ENCODE results near the gene RAP1GAP. TPM values are rescaled to one million over a fixed set of nuclear protein-coding genes. Genes with fewer than 3 reads are reported as not detected.

The RAP1GAP gene
- total and polyA plus RNA-seq, 2 experiments from 2014 or later, result 0.41 to 0.97 TPM

DNA sequence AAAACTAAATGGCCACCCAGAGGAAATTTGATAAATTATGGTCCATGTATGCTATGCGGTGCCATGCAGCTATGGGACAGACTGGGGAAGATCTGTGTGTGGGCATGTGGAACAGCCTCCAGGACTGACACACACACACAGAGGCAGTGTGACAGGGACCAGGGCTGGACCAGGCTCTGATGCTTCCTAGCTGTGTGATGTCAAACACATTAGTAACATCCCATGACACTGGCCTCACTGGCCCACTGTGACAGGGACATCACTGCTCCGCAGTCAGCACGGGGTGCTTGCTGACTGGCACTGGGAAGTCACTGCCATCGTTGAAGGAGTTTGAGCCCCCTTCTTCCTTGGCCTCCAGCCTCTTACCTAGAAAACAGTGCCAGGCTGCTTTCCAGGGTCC is 13.9 kb downstream of the RAP1GAP start:
- no peak overlapping the region for H2AFZ ChIP-seq
- H3K4me1 ChIP-seq (ENCODE audit: insufficient read depth), result no peaks in the 10 kb centered on the region
- 58% methylated on average over 4 of the region's 4 CpGs for WGBS, 2 experiments (ENCODE audit: low coverage in 1 of 2, low lambda C conversion rate in 2 of 2, missing lambda C conversion rate in 2 of 2)
- no peak overlapping the region for H3K4me3 ChIP-seq
- no peaks in the 10 kb centered on the region for H3K79me2 ChIP-seq (ENCODE audit: insufficient read depth)
- no peak overlapping the region for H3K9ac ChIP-seq
- no peaks in the 10 kb centered on the region for H3F3A ChIP-seq (ENCODE audit: insufficient read depth)
- no peaks in the 10 kb centered on the region for H4K20me1 ChIP-seq (ENCODE audit: insufficient read depth)
- in situ Hi-C loops (cut with MboI), result loop anchor here (10.0 kb wide), 1 partner anchor 280 kb away; no protein-coding TSS in a partner anchor
- H3K9me2 ChIP-seq (ENCODE audit: insufficient read depth), result no peaks in the 10 kb centered on the region
- H3K27me3 ChIP-seq (replicated peaks; ENCODE audit: insufficient read depth), result peaks cover 19% of the 10 kb centered on the region
- TF ChIP-seq EZH2phosphoT487 (IDR thresholded peaks at IDR 0.05; ENCODE audit: insufficient read depth, low read depth) (no peak), EZH2 (IDR thresholded peaks at IDR 0.05; ENCODE audit: insufficient read depth, poor library complexity, severe bottlenecking) (no peak)
- no peaks in the 10 kb centered on the region for H3K36me3 ChIP-seq (ENCODE audit: low read depth)
- DNase-seq, result no peak
- no peak overlapping the region for H3K4me2 ChIP-seq (ENCODE audit: unreplicated experiment)
- H3K9me3 ChIP-seq (ENCODE audit: low read depth), result no peaks in the 10 kb centered on the region
- H3K27ac ChIP-seq, result no peak overlapping the region

DNA sequence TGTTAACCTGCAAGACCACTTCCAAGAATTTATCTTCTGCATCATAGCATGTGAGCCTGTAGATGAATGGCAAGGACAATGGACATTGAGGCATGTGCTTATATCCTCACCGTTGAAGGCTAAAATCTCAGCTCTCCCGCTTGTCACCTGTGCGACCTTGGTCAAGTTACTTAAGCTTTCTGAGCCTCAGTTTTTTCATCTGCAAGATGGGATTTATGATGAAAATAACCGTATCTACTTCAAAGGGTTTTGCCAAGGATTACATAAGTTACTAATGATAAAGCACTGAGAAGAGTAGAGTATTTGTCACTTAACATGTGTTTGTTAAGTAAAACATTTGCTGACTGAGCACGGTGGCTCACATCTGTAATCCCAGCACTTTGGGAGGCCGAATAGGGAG is 14.9 kb downstream of the RAP1GAP start:
- Histone ChIP-seq H3K9ac (no peak overlapping the region), H3K4me2 (ENCODE audit: unreplicated experiment) (no peak overlapping the region), H3F3A (ENCODE audit: insufficient read depth) (no peaks in the 10 kb centered on the region), H3K4me3 (no peak overlapping the region), H3K36me3 (ENCODE audit: low read depth) (no peaks in the 10 kb centered on the region), H3K4me1 (ENCODE audit: insufficient read depth) (no peaks in the 10 kb centered on the region), H3K79me2 (ENCODE audit: insufficient read depth) (no peaks in the 10 kb centered on the region), H3K9me2 (ENCODE audit: insufficient read depth) (no peaks in the 10 kb centered on the region), H3K27me3 (replicated peaks; ENCODE audit: insufficient read depth) (peaks cover 12% of the 10 kb centered on the region), H4K20me1 (ENCODE audit: insufficient read depth) (no peaks in the 10 kb centered on the region), H3K9me3 (ENCODE audit: low read depth) (no peaks in the 10 kb centered on the region), H3K27ac (no peak overlapping the region), H2AFZ (no peak overlapping the region)
- DNase-seq, result no peak
- in situ Hi-C loops (cut with MboI), result loop anchor here (10.0 kb wide), 1 partner anchor 279 kb away; no protein-coding TSS in a partner anchor
- TF ChIP-seq EZH2phosphoT487 (IDR thresholded peaks at IDR 0.05; ENCODE audit: insufficient read depth, low read depth), result no peak
- no peak for TF ChIP-seq EZH2 (IDR thresholded peaks at IDR 0.05; ENCODE audit: insufficient read depth, poor library complexity, severe bottlenecking)
- WGBS, 2 experiments (ENCODE audit: low coverage in 1 of 2, low lambda C conversion rate in 2 of 2, missing lambda C conversion rate in 2 of 2), result 59 to 72% methylated on average over 6 of the region's 6 CpGs

DNA sequence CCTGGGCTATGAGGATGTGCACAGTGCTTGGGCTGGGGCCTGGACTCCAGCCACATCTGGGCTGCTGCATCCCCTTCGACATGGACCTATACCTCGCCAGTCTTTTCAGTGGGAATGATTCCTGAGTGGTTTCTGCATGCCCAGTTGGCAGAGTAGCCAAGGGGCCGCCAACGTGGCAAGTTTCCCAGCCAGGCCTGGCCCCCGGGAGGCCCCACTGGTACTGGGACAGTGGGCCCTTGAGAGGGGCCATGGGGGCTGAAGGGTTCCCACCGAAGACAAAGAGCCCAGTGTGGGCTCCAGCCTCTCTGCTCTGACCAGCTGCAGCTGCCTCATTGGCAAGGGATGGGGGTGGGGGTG is 15.4 kb downstream of the RAP1GAP start:
- Histone ChIP-seq H3K9me2 (ENCODE audit: insufficient read depth) (no peaks in the 10 kb centered on the region), H3F3A (ENCODE audit: insufficient read depth) (no peaks in the 10 kb centered on the region), H2AFZ (no peak overlapping the region), H3K9me3 (ENCODE audit: low read depth) (no peaks in the 10 kb centered on the region), H3K9ac (no peak overlapping the region), H3K4me2 (ENCODE audit: unreplicated experiment) (no peak overlapping the region), H3K27ac (no peak overlapping the region), H3K36me3 (ENCODE audit: low read depth) (no peaks in the 10 kb centered on the region), H3K4me3 (no peak overlapping the region), H4K20me1 (ENCODE audit: insufficient read depth) (no peaks in the 10 kb centered on the region), H3K79me2 (ENCODE audit: insufficient read depth) (no peaks in the 10 kb centered on the region), H3K4me1 (ENCODE audit: insufficient read depth) (no peaks in the 10 kb centered on the region), H3K27me3 (replicated peaks; ENCODE audit: insufficient read depth) (peaks cover 12% of the 10 kb centered on the region)
- WGBS, 2 experiments (ENCODE audit: low coverage in 1 of 2, low lambda C conversion rate in 2 of 2, missing lambda C conversion rate in 2 of 2), result 71 to 80% methylated on average over 6 of the region's 6 CpGs
- TF ChIP-seq EZH2 (IDR thresholded peaks at IDR 0.05; ENCODE audit: insufficient read depth, poor library complexity, severe bottlenecking), result no peak
- no peak for TF ChIP-seq EZH2phosphoT487 (IDR thresholded peaks at IDR 0.05; ENCODE audit: insufficient read depth, low read depth)
- in situ Hi-C loops (cut with MboI), result loop anchor here (10.0 kb wide), 1 partner anchor 279 kb away; no protein-coding TSS in a partner anchor
- no peak for DNase-seq

DNA sequence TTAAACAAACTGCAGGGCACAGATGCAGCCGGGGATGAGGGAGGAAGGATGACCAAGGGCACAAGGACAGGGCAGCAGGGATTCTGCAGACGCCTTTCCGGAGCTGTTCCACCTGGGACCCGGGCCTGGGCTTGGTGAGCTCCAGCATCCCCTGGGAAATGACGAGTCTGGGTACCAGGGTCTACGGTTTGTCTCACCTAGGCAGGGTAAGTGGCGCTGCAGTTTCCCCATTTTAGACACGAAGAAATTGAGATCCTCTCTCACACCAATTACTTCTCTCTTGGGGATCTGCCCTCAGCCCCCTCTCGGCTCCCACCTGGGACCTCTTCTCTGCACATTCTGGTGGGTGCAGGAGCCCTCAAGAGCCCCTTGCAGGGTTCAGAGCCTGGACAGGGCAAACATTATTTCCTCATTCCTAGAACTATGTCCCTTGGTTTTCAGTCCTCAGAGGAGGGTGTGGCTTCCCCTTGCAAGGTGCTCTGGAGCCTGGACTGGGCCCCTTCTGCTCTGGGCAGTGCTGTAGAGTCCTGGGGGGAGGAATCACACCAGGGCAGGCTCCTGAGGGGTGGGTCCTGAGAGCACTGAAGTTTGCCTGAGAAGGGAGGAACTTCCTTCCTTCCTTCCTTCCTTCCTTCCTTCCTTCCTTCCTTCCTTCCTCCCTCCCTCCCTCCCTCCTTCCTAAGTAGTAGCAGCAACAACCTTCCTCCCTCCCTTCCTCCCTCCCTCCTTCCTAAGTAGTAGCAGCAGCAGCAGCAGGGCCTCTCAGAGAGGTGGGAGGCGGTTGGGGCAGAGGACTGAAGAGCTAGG is 16.0 kb downstream of the RAP1GAP start:
- Histone ChIP-seq H3K79me2 (ENCODE audit: insufficient read depth) (no peaks in the 10 kb centered on the region), H3K9ac (no peak overlapping the region), H3K9me3 (ENCODE audit: low read depth) (no peaks in the 10 kb centered on the region), H3K27me3 (replicated peaks; ENCODE audit: insufficient read depth) (peaks cover 12% of the 10 kb centered on the region), H2AFZ (no peak overlapping the region), H3F3A (ENCODE audit: insufficient read depth) (no peaks in the 10 kb centered on the region), H3K4me2 (ENCODE audit: unreplicated experiment) (no peak overlapping the region), H4K20me1 (ENCODE audit: insufficient read depth) (no peaks in the 10 kb centered on the region), H3K36me3 (ENCODE audit: low read depth) (no peaks in the 10 kb centered on the region), H3K4me3 (no peak overlapping the region), H3K4me1 (ENCODE audit: insufficient read depth) (no peaks in the 10 kb centered on the region), H3K27ac (no peak overlapping the region), H3K9me2 (ENCODE audit: insufficient read depth) (no peaks in the 10 kb centered on the region)
- WGBS, 2 experiments (ENCODE audit: low coverage in 1 of 2, low lambda C conversion rate in 2 of 2, missing lambda C conversion rate in 2 of 2), result 69 to 77% methylated on average over 10 of the region's 10 CpGs
- in situ Hi-C loops (cut with MboI), result loop anchor here (10.0 kb wide), 1 partner anchor 278 kb away; no protein-coding TSS in a partner anchor
- DNase-seq, result no peak
- TF ChIP-seq EZH2phosphoT487 (IDR thresholded peaks at IDR 0.05; ENCODE audit: insufficient read depth, low read depth), result no peak
- TF ChIP-seq EZH2 (IDR thresholded peaks at IDR 0.05; ENCODE audit: insufficient read depth, poor library complexity, severe bottlenecking), result no peak
